Loucy (cell line): ENCODE measurements around the gene ATE1.

Experiments used
- H2AFZ ChIP-seq: fragments of 200-600 bp; sonication (generic); 2 replicates; pipeline ENCODE4 v1.6.0; 2016; ENCODE audit warnings: antibody characterized with exemption, mild to moderate bottlenecking, low read length, moderate library complexity
- H3F3A ChIP-seq: fragments of 200-600 bp; 2 replicates; pipeline ENCODE4 v1.6.0; 2016; ENCODE audit warnings: antibody characterized with exemption, low read depth, mild to moderate bottlenecking
- H3K27me3 ChIP-seq: fragments of 200-600 bp; sonication (generic); 2 replicates; pipeline ENCODE4 v1.6.1; 2014; ENCODE audit warnings: low read length, mild to moderate bottlenecking; ENCODE audit not compliant: insufficient read depth, poor library complexity, severe bottlenecking
- H3K36me3 ChIP-seq: fragments of 200-600 bp; sonication (generic); 2 replicates; pipeline ENCODE4 v1.6.1; 2016; ENCODE audit warnings: low read length; ENCODE audit not compliant: insufficient read depth
- H3K4me1 ChIP-seq: fragments of 200-600 bp; sonication (generic); 2 replicates; pipeline ENCODE4 v1.5.1; 2014; ENCODE audit warnings: low read length, mild to moderate bottlenecking; ENCODE audit not compliant: insufficient read depth, poor library complexity, severe bottlenecking
- H3K4me2 ChIP-seq: fragments of 200-600 bp; sonication (generic); 2 replicates; pipeline ENCODE4 v1.6.0; 2014; ENCODE audit warnings: antibody characterized with exemption, low read length, low read depth, mild to moderate bottlenecking; ENCODE audit not compliant: poor library complexity, severe bottlenecking
- H3K4me3 ChIP-seq: fragments of 200-600 bp; sonication (generic); 2 replicates; pipeline ENCODE4 v1.5.1; 2014; ENCODE audit warnings: low read length, mild to moderate bottlenecking, mixed read lengths; ENCODE audit not compliant: poor library complexity, severe bottlenecking
- H3K79me2 ChIP-seq: fragments of 200-600 bp; sonication (generic); 2 replicates; pipeline ENCODE4 v1.6.1; 2014; ENCODE audit warnings: low read length; ENCODE audit not compliant: insufficient read depth
- H3K9ac ChIP-seq: fragments of 200-600 bp; sonication (generic); 2 replicates; pipeline ENCODE4 v1.6.0; 2014; ENCODE audit warnings: mild to moderate bottlenecking, low read depth, low read length, moderate library complexity; ENCODE audit not compliant: poor library complexity, severe bottlenecking
- H3K9me2 ChIP-seq: fragments of 200-600 bp; sonication (generic); replicated peaks from 2 replicates; pipeline ENCODE4 v1.6.1; 2016; ENCODE audit warnings: low read depth, low read length, mixed read lengths
- H3K9me3 ChIP-seq: fragments of 200-600 bp; sonication (generic); 2 replicates; pipeline ENCODE4 v1.6.1; 2014; ENCODE audit warnings: mild to moderate bottlenecking, antibody characterized with exemption, low read length, low read depth; ENCODE audit not compliant: insufficient read depth
- H4K20me1 ChIP-seq: fragments of 200-600 bp; sonication (generic); 2 replicates; pipeline ENCODE4 v1.6.0; 2014; ENCODE audit warnings: antibody characterized with exemption, low read length, mild to moderate bottlenecking; ENCODE audit not compliant: insufficient read depth, poor library complexity, severe bottlenecking
- EZH2phosphoT487 ChIP-seq: fragments of 200-600 bp; IDR thresholded peaks from 2 replicates; pipeline ENCODE4 v1.6.1; 2018; ENCODE audit warnings: antibody characterized with exemption, mild to moderate bottlenecking, moderate library complexity, borderline replicate concordance
- TF ChIP-seq, protein P1 (sequence below): fragments of 200-600 bp; sonication (generic); conservative IDR thresholded peaks from 2 replicates; pipeline ENCODE4 v1.5.1; 2014; ENCODE audit warnings: mild to moderate bottlenecking, antibody characterized with exemption, low read length

ATE1 gene

DNA sequence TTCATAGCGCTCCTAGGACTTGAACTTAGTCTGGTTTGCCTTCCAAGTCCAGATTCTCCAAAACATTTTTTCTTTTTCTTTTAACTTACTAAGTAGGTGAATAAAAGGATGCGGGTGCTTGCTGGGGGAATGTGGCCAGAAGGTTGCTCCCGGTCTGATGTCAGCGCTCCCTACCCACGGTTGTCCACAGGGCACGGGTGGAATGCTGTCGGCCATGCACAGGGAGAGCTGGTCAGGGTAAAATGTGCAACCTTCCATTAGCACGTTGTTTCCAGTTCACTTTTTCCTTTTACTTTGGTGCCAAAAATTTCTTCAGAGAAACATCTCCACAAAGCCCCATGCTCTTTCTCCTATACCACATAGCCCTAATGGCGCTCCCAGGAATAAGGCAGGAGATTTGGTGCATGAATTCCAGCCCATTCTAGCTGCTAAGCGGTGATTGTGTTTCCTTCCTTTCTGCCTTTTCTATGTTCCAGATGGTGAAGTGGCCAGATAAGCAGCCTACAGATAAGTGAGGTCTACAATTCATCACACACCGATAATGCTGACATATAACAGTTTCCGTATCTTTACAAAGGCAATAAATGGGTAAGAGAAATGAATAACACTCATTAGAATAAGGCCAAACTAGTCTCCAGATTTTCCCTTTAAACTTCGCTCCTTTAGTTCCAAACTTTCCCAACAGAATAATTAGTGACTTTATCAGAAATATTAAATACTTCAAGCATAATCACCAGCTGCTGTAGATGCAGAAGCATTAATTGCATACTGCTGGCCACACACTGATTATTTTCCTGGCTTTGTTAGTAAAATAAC, 191.3 kb downstream of the ATE1 start:
- TF ChIP-seq EZH2phosphoT487 = no peak
- TF ChIP-seq, protein P1, sequence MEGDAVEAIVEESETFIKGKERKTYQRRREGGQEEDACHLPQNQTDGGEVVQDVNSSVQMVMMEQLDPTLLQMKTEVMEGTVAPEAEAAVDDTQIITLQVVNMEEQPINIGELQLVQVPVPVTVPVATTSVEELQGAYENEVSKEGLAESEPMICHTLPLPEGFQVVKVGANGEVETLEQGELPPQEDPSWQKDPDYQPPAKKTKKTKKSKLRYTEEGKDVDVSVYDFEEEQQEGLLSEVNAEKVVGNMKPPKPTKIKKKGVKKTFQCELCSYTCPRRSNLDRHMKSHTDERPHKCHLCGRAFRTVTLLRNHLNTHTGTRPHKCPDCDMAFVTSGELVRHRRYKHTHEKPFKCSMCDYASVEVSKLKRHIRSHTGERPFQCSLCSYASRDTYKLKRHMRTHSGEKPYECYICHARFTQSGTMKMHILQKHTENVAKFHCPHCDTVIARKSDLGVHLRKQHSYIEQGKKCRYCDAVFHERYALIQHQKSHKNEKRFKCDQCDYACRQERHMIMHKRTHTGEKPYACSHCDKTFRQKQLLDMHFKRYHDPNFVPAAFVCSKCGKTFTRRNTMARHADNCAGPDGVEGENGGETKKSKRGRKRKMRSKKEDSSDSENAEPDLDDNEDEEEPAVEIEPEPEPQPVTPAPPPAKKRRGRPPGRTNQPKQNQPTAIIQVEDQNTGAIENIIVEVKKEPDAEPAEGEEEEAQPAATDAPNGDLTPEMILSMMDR = no peak
- peaks cover 6% of the 10 kb centered on the region; the same call in 1 of the 2 replicates for H3K36me3 ChIP-seq
- no peaks in the 10 kb centered on the region for H3K9me3 ChIP-seq
- no peak overlapping the region for H3K4me2 ChIP-seq
- no peaks in the 10 kb centered on the region for H3K27me3 ChIP-seq
- H4K20me1 ChIP-seq = no peaks in the 10 kb centered on the region
- no peaks in the 10 kb centered on the region for H3K79me2 ChIP-seq
- H3K9me2 ChIP-seq = no peaks in the 10 kb centered on the region
- H3F3A ChIP-seq = no peaks in the 10 kb centered on the region
- H3K4me3 ChIP-seq = no peak overlapping the region
- H3K9ac ChIP-seq = no peak overlapping the region
- no peak overlapping the region for H2AFZ ChIP-seq
- H3K4me1 ChIP-seq = no peaks in the 10 kb centered on the region

DNA sequence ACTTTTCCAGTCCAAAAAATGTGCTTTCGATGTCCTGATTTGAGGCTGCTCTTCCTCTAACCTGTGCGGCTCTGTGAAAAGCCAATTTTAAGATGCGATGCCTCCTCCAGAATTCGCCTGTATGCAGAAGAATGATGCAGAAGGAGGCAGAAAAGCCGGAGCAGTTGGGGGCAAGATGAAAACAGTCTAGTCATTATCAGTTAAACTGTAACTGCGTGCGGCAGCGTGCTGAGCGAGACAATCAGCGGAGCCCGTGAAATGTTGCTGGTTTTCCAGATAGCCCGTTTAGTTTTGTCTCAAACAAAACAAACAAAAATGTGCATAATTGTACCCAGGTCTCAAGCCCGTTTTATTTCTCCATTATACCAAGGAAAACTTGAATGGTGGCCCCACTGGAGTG, 192.6 kb downstream of the ATE1 start:
- Histone ChIP-seq H3K9me3 (no peaks in the 10 kb centered on the region), H3K27me3 (no peaks in the 10 kb centered on the region), H3K4me2 (no peak overlapping the region), H3F3A (no peaks in the 10 kb centered on the region), H3K79me2 (no peaks in the 10 kb centered on the region), H2AFZ (no peak overlapping the region), H3K9ac (no peak overlapping the region), H3K4me1 (no peaks in the 10 kb centered on the region), H3K9me2 (no peaks in the 10 kb centered on the region), H3K36me3 (no peaks in the 10 kb centered on the region), H4K20me1 (no peaks in the 10 kb centered on the region), H3K4me3 (no peak overlapping the region)
- TF ChIP-seq, protein P1 = no peak

DNA sequence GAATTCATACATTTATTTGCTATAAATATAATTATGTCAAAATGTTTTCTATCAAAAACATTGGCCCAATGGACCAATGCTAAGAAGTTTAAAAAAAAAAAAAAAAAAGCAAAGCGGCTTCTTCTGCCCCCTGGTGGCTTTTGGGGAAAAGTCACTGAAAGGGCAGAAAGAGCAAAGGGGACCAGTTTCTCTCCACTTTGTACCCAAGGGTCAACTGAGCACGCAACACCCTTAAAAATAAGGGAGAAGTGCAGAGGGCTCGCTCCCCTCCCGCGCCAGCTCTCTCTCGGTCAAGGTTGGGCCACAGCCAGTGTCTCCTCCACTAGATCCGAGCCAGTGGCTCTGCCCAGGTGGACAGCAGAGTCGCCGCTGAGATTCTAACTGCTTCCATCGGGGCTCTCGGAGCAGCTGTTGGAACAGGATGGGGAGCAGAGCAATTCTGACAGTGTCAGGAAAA, 193.2 kb downstream of the ATE1 start:
- Histone ChIP-seq H3K27me3 (no peaks in the 10 kb centered on the region), H3K36me3 (no peaks in the 10 kb centered on the region), H3K9me3 (no peaks in the 10 kb centered on the region), H3K4me1 (no peaks in the 10 kb centered on the region), H3K9ac (no peak overlapping the region), H3K9me2 (no peaks in the 10 kb centered on the region), H3K79me2 (no peaks in the 10 kb centered on the region), H4K20me1 (no peaks in the 10 kb centered on the region), H3K4me2 (no peak overlapping the region), H3K4me3 (no peak overlapping the region), H3F3A (no peaks in the 10 kb centered on the region), H2AFZ (no peak overlapping the region)
- no peak for TF ChIP-seq EZH2phosphoT487
- TF ChIP-seq, protein P1 = peak; percentile 73
